ENCODE data around the gene ELL3.
A peak's percentile ranks its signal among the peaks of the same experiment; 100 is the strongest.
"Not testable (repeated sequence)": the region's sequence is repeated elsewhere in the genome, so short reads cannot be mapped to it uniquely, and the experiment has no call there.

Gene ELL3

DNA sequence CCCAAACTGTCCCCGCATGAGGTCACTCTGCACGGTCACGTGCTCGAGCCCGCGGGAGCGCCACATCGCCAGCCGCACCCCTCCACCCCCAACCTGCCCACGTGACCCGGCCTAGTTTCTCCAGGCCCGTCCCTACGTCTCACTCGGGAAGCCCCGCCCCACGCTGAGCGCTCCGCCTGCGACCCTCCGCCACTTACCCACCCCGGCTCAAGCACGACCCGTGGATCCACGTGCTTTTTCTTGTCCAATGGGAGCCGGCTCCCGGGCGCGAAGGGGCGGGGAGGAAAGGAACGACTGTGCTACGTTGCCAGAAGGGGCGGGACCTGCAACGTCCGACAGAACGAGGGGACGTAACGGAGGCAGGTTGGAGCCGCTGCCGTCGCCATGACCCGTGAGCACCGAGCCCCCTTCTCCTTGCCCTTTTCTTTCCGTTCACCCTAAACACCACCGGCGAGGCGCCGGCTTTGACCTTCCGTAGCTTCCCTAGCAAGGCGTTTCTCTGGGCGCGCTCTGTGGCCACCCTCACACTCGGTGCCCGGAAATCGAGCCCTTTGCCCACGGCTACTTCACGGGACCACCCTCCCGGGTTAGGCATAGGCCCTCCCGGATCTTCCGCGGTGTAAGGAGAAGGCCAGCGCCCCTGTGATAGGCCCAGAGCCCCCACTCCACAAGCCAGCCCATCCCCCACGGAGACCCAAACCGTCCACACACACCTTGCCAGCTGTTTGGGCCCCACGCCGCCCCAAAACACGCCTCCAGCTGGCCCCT, 15.4 kb upstream of the ELL3 start, which contains the start of gene SERF2:
SERF2 (plus strand) TSS at position 328 of the 768 bp plus-strand sequence; CDS start at position 385, 57 bp downstream.
- DNase-seq: peak; percentile 95

DNA sequence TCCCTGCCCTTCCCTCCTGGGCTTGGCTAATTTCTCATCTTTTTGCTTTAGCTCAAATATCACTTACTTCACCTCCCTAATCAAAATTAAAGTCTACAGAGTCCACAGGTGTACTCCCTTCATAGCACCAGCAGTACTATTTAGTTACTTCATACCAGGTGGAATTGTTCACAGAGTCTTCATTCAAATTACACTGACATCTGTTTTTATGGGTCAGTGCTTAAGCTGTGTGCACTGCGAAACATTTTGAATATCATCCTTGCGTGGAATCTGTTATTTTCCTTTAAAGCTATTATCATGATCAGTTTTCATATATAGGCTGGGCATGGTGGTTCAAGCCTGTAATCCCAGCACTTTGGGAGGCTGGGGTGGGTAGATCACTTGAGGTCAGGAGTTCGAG, 12.6 kb upstream of the ELL3 start:
- no peak for DNase-seq

DNA sequence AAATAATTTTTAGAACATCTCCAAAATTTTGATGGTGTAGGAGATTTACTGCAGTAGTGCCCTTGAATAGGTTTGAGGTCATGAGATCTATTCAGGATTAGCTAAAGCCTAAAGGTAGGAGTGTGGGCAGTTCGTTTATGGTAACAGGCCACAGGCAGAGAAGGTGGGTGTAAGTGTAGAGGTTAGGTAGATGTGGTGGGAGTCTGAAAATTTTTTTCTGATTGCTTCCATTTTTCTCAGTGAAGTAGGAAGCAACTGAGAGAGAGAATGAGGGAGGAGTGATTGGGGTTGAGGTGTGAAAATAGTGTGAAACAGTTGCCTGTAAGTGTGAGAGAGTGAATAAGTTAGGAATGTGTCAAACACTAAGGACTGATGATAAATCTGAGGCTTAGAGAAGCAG, 2.2 kb upstream of the ELL3 start:
- DNase-seq: no peak

DNA sequence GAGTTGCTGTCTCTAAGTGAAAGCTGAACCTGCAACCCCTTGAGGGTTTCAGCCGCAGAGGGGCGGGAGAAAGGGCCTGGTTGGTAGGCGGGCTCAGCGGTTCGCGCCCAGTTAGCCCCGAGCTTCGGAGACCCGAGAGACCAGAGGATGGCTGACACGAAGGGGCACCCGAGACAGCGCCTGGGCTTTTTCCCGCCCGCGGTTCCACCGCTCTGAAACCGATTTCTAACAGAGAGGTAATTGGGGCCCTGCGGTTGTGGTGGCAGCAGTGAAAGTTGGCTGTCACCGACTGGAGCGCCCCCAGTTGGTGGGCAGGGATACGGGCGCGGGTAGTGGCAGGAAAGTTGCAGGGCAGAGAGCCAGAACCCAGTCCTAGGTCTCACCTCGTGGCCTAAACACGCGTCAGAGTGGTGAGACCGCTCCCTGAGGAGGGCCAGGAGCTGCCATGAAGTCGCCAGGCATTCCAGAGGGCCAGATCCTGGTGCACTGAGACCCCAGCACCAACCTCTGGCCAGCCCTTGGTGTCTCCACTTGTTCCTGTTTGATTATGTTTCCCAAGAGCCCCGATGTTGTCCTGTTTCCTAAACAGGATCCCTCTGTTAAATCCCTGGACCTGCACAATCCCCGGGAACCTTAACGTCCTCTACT, 625 bp upstream of the ELL3 start:
- DNase-seq: peak; percentile 63

DNA sequence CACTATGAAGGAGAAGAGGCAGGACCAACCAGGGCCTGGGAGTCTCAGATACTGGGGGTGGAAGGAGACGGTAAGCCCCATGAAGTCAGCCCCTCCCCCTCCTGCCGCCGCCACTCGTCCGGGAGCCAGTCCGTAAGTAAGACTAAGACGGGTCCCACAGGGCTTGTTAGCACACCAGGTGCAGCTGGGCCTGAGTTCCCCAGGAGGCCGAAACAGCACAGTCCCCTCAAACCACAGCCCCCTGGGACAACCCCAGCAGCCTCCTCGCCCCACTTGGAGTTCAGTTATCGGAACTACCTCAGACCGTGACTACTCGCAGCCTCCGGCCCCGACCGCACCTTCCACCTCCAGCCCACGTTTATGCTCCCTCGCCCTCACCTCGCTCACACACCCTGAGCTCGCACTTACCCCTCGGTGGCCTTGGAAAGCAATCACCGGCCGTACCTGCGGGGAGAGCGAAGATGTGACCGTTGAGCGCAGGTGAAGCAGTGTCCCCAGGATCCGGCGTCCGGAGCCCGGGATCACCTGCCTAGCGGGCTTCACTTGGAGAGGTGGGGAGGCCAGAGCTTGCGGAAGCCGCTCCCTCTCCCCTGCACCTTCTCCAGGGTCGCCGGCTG, 557 bp downstream of the ELL3 start:
- DNase-seq: no peak

DNA sequence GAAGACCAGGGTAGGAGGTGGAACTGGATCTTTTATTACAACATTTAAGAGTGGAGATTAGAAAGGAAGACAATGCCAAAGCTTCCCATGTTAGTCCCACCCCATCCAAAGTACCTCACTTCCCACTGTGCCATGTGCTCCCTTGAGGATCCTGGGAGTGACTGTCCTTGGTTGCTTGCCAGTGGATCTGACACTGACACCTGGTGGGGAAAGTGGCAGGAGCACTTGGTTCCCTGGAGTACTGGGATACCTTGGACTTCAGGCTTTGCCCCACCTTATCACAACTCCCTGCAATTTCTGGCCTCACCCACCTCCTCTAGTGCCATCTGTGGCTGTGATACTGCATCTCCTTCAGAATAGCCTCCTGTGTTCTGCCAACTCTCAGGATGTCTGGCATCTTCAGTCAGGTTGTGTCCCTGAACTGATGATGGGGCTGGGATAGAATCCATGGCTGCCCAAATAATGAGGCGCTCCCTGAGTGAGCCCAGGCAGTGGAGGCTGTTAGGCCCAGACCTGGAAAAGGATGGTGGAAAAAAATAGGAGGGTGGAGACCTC, 1.3 kb downstream of the ELL3 start:
- peak; percentile 40 for DNase-seq

DNA sequence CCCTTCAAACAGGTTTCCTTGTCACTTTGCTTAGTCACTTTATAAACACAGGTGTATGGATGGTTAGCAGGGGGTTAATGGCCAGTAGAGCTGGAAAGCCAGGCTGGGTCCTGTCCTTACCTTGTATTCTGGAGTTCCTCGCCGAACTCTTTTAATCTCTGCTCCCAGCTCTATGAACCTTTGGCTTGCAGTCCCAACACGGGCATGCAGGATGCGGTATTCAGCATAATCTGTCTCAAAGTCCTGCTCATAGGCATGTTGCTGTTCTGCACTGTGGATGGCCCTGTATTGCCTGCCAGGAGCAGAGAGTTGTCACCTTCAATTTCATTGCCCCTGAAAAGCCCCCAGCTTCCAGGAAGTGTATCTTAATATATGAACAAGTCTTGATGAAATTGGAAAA, 2.7 kb downstream of the ELL3 start:
- DNase-seq: no peak

DNA sequence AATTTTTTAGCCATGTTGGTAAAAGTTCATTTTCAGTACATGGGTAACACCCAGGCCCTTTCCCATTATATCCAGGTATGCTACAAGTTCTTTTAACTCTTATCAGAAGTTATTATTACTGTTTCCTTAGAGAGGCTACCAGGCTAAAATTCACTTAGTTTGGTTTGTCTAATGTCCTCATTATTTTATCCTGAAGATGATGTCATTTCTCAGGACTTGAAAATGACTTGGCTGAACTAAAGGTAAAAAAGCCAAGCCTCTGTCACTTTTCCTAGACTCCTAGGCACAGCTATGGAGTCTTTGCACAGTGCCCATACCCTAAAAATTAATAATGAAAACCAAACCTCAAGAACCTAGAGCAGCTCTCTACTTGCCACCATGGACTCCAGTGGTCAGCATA, 4.1 kb downstream of the ELL3 start:
- DNase-seq: no peak

DNA sequence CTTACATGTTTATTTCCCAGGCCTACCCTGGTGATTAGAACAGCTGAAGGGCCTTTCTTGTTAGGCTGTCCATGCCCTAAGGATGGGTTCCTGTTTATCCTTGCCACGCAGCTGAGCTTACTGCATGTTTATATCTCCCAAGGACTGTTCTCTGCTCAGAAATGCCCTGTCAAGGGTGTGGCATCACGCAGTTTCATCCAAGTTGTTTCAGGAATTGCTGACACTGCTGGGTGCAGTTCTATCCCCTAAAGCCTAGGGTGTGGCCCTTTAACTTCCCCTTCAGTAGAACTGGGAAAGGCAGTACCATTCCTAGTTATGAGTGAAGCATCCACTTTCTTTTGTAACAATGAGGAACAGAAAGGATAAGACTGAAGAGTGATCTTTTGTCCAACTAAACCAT, 5.0 kb downstream of the ELL3 start:
- DNase-seq: no peak

DNA sequence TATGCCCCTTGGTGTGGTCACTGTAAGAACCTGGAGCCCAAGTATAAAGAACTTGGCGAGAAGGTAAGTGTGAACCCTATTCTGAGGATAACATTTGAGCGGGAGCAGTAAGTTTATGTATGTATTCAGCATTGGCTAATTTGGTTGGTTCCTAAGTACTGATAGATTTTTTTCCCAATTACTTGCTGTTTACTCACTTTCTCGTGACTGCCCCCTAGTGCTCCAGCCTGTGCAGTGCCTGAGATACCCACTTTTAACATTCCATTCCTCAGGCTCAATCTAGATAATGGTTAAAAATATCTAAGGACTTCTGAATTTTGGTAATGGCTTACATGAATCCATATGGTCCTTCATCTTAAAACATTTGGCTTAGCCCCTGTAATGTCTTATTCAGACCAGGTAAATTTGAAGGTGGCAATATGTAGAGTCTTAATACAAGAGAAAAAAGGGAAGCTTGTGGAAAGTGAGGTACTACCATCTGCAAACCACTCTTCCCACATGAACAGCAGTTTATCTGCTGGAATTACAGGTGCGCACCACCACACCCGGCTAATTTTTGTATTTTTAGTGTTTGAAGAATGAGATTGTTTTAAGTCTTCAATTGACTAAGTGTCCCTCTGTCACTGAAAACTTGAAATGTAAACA, 7.1 kb downstream of the ELL3 start:
- DNase-seq: peak; percentile 6

DNA sequence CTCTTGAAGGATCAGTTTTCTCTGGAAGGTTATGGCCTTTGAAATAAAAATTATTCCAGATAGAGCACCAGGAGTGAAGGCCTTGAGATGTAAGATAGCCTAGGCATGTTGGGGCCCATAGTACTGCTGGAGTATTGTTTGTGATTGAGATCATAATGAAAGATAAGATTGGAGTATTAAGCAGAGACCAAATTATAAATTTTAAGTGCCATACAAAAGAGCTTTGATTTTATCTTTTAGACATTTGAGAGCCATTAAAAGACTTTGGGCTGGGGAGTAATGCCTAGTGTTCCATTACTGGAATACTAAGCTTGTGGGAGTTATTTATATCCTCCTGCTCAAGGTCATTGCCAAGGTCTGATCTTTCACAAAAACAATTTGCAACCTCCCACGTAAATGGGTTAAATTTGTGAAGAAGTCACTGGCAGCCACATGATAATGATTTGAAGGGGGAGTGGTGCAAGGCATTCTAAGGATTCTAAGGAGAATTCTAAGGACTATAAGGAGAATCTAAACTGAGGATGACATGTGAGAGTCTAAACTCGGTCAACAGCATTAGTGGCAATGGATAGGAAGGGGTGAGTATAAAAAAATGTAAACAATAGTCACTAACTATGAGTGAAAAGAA, 12.8 kb downstream of the ELL3 start:
- DNase-seq: no peak

DNA sequence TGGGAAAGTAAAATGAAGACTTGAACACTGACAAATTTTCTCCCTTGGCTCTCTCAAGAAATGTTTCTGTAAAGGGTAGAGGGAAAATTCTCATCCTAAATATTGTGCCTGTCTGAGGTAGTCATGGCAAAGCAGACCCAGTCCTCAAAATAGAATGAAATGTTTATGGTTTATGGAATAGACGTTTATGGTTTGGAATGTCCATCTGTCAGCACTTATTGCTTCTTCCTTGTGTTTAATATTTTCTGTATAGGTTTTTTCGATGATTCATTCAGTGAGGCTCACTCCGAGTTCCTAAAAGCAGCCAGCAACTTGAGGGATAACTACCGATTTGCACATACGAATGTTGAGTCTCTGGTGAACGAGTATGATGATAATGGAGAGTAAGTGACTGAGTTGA, 13.9 kb downstream of the ELL3 start:
- no peak for DNase-seq

DNA sequence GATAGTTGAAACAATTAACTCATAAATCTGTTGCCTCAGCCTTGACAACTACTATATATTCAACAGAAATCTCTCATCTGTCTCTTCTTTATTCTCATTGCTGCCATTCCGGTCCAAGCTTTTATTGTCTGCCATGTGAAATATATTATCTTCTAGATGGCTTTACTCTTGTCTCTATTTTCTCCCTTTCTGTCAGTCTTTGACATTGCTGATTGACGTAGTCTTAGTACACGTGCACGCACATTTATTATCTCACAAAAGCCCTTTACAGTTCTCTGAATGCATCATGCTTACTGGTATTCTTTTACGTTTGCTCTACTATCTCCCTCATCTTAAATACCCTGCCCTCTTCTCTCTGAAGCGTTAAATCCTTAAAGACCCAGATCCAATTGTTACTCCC, 24.9 kb downstream of the ELL3 start:
- no peak for DNase-seq

DNA sequence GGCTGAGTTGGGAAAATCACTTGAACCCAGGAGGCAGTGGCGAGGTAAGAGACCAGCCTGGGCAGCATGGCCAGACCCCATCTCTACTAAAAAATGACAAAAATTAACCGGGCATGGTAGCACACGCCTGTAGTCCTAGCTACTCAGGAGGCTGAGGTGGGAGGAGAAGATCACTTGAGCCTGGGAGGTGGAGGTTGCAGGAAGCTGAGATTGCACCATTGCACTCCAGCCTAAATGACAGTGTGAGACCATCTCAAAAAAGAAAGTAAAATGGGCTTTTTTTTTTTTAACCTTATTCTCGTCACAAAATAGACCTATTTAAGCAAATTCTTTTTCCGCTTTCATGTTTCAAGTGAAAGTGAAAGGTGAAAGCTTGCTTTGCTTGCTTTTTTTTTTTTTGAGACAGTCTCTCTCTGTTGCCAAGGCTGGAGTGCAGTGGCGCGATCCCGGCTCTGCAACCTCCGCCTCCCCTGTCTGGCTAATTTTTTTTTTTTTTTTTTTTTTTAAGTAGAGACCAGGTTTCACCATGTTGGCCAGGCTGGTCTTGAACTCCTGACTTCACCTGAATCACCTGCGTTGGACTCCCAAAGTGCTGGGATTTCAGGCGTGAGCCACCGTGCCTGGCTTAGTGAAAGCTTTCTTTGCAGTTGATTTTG, 26.9 kb downstream of the ELL3 start:
- DNase-seq: no peak

DNA sequence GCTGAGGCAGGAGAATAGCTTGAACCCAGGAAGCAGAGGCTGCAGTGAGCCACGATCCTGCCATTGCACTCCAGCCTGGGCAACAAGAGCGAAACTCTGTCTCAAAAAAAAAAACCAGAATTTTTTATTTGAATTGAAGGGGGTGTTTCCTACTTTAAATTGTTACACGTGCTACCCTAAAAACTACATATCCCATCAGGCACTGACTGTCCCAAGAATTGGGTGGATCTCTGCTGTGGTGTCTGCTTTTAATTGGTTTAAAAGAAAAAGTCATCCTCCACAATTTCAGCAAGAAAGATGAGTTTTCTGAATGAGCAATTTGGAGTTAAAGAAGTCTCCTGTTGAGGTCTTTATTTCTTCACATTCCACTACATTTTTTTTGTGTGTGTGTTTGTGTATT, 28.4 kb downstream of the ELL3 start:
- no peak for DNase-seq

DNA sequence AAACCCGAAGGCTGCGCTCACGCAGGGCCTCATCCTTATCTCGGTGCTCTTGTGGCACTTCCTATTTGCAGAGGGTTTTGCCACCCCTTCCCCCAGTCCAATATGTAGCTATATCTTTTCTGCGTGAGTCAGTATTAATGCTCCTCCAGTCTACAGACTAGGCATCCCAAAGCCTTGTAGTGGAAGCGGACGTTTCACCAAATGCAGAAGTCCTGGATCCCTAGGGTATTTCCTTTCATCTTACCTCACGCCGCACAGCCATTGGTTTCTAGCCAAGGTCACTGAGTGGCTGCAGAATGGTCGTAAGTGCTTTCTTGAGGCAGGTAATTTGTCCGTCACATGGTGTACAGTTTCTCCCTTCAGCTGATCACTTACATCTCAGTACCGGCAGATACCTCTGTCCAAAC, 29.9 kb downstream of the ELL3 start:
- DNase-seq: not testable (repeated sequence)

DNA sequence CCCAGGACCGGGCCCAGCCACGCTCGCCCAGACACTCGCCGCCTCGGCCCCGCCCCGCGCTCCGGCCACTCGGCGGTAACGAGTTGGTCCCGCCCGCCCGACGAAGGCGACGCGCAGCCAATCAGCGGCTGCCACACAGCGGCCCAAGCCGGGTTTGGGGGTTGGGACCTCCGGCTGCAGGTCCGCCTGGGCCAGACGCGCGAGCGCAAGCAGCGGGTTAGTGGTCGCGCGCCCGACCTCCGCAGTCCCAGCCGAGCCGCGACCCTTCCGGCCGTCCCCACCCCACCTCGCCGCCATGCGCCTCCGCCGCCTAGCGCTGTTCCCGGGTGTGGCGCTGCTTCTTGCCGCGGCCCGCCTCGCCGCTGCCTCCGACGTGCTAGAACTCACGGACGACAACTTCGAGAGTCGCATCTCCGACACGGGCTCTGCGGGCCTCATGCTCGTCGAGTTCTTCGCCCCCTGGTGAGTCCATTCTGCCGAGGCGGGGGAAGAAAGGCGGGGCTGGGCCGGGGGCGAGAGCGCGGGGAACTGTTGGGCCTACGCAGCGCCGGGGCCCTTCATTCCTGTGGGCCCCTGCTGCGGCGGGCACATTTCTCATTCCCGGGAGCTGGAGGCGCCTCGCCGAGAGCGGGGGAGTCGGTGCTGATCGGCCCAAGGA, 30.4 kb downstream of the ELL3 start, which contains the start of gene PDIA3:
PDIA3 (plus strand) TSS at position 194 of the 658 bp plus-strand sequence; CDS start at position 296, 102 bp downstream.
- DNase-seq: peak; percentile 55

DNA sequence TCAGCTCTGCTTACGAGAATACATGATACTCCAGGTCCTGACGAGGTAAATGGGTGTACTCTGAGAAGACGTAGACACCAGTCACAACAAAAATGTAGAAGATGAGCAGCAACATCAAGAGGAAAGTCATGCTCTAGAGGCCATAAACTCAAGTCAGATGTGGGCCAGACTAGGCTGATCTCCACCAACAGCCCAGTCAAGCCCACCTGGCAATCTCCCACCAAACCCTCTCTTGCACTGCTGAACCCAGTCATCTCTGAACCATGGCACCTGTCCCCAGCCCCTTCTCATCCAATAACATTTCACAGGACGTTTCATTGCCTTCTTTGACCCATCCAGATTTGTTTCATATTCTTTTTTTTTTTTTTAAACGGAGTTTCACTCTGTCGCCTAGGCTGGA, 41.4 kb downstream of the ELL3 start:
- DNase-seq: no peak

DNA sequence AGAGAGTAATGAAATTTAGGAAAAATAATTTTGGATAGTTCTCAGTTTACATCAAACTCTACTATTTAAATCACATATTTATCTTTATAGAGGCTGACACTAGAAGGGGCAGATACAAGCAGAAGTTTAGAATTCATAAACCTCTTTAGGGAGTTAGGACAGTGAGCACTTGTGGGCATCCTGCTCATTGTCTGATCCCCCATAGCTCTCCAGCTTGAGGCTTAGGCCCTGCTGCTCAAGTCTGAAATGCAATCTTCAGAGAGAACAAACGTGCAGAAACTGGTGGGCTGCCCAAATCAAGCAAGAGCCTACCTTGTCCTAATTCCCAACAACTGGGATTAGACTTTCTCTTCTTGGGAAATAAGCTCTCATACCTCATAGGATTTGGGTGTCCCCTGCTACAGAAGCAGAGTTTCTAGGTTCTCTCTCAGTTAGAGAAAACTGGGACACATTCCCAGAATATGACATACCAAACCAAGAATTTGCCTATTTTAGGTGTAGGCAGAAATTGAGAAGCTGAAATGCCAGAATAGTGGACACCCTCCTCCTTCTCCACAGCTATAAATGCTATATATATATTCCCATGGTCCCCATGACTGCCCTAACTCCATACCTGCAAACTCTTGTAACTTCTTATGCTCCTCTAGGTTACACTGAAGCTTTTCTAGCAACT, 48.6 kb downstream of the ELL3 start:
- not testable (repeated sequence) for DNase-seq

DNA sequence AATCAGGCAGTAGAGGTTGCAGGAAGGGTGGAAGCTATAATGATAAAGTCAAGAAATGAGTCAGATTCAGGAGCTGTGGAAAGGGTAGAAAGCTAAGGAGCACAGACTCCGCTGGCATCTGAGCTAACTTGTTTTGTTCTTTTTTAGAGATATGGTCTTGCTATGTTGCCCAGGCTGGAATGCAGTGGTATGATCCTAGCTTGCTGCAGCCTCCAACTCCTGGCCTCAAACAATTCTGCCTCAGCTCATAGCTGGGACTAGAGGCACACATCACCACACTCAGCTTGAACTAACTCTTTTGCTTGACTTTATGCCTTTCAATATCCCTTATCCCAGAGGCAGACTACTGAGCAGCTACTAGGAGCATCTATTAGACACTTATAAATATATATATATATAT, 50.5 kb downstream of the ELL3 start:
- DNase-seq: not testable (repeated sequence)

DNA sequence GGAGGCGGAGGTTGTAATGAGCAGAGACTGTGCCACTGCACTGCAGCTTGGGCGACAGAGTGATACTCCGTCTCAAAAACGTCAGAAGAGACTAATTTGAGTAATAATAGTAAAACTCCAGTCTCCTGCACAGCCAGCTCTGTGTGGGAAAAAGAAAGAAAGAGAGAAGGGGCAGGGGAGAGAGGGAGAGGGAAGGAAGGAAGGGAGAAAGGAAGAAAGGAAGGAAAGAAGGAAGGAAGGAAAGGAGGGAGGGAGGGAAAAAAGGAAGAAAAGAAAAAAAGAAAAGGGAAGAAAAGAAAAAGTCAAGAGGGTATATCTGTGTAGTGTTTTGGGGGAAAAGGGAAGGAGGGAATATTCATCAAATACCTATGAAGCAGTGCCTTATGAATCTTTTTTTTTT, 53.6 kb downstream of the ELL3 start:
- no peak for DNase-seq

All from SHP77 treated with DMSO at 0.1 percent for 48 hours (cell line).